DMS 273 (cell line): Measurements from ENCODE around the gene PVR.
"Not testable (repeated sequence)": the region's sequence is repeated elsewhere in the genome, so short reads cannot be mapped to it uniquely, and the experiment has no call there.

Experiments
- DNase-seq: peaks from one replicate; lab custom pipeline; 2025; ENCODE audit not compliant: unreplicated experiment; lab: John Stamatoyannopoulos, UW

The PVR gene

GRCh38 chr19:44645407-44646048 is 1.8 kb downstream of the PVR start:
- DNase-seq, result no peak

GRCh38 chr19:44646049-44646416 is 2.3 kb downstream of the PVR start:
- no peak for DNase-seq

- no peak for DNase-seq
These were observed 3.4 kb downstream of the PVR start for GRCh38 chr19:44647144-44647543.

- no peak for DNase-seq
These were observed 5.0 kb downstream of the PVR start for GRCh38 chr19:44648631-44649251.

- no peak for DNase-seq
These were observed 6.0 kb downstream of the PVR start for GRCh38 chr19:44649578-44650145.

GRCh38 chr19:44653343-44653742 is 9.6 kb downstream of the PVR start:
- DNase-seq, result no peak

- peak; percentile 65 for DNase-seq
These were observed 10.5 kb downstream of the PVR start for GRCh38 chr19:44653977-44654774.

GRCh38 chr19:44657211-44657921 is 13.7 kb downstream of the PVR start:
- DNase-seq, result peak; percentile 80

GRCh38 chr19:44658069-44658733 is 14.5 kb downstream of the PVR start:
- DNase-seq, result peak; percentile 39

GRCh38 chr19:44660081-44660480 is 16.4 kb downstream of the PVR start:
- DNase-seq, result no peak

- no peak for DNase-seq
These were observed 17.5 kb downstream of the PVR start for GRCh38 chr19:44661205-44661604.

GRCh38 chr19:44661904-44662303 is 18.2 kb downstream of the PVR start:
- peak; percentile 72 for DNase-seq

GRCh38 chr19:44662691-44663385 is 19.1 kb downstream of the PVR start:
- no peak for DNase-seq

GRCh38 chr19:44663996-44664395 is 20.3 kb downstream of the PVR start:
- DNase-seq, result no peak

- no peak for DNase-seq
These were observed 21.3 kb downstream of the PVR start for GRCh38 chr19:44664976-44665375.

GRCh38 chr19:44666852-44667556 is 23.3 kb downstream of the PVR start:
- DNase-seq, result peak; percentile 36

- no peak for DNase-seq
These were observed 25.5 kb downstream of the PVR start for GRCh38 chr19:44668985-44669764.

- DNase-seq, result not testable (repeated sequence)
These were observed 26.3 kb downstream of the PVR start for GRCh38 chr19:44670027-44670426.

- no peak for DNase-seq
These were observed 27.7 kb downstream of the PVR start, which contains the start of gene CEACAM19 for GRCh38 chr19:44671400-44671799. Gene CEACAM19 (plus strand): TSS chr19:44671482. CDS start chr19:44671932, 450 bp downstream.
